PC-9 (cell line): ENCODE results near the gene LAMP1. TPM values are rescaled to one million over a fixed set of nuclear protein-coding genes. Genes with fewer than 3 reads are reported as not detected.

Source experiments
- BruUV-seq: library from RNA; stranded (reverse); fragments of 400-500 nt; replicated peaks from 2 replicates; lab custom pipeline; 2021; lab: Mats Ljungman, UMichigan
- CTCF ChIA-PET: fragments of 300-600 bp; sonication (Branson Sonifier 250); formaldehyde crosslinking; loops from one replicate; lab custom pipeline; 2022; ENCODE audit warnings: antibody characterized with exemption; lab: Charles Lee
- POLR2A ChIA-PET: fragments of 300-600 bp; sonication (Branson Sonifier 250); formaldehyde crosslinking; loops from one replicate; lab custom pipeline; 2022; ENCODE audit warnings: antibody characterized with exemption; ENCODE audit not compliant: unreplicated experiment; lab: Charles Lee
- DNase-seq, 2 experiments: peaks; one replicate each; pipeline versions ENCODE4 v3.0.0 to v3.0.0-alpha.2; 2015 to 2022; ENCODE audit warnings: mixed read lengths in 1 of 2
- H2AFZ ChIP-seq: fragments of 200-600 bp; sonication (generic); 2 replicates; pipeline ENCODE4 v1.8.1; 2017; ENCODE audit warnings: antibody characterized with exemption
- H3F3A ChIP-seq: fragments of 200-600 bp; sonication (generic); 2 replicates; pipeline ENCODE4 v1.8.1; 2017; ENCODE audit warnings: antibody characterized with exemption, mild to moderate bottlenecking, low read depth; ENCODE audit not compliant: insufficient read depth
- H3K27ac ChIP-seq: fragments of 200-600 bp; sonication (generic); 2 replicates; pipeline ENCODE4 v1.6.1; 2016; ENCODE audit warnings: mixed run types
- H3K27me3 ChIP-seq: fragments of 200-600 bp; sonication (generic); 2 replicates; pipeline ENCODE4 v1.6.1; 2016; ENCODE audit warnings: low read depth, mixed run types; ENCODE audit not compliant: insufficient read depth
- H3K36me3 ChIP-seq: fragments of 200-600 bp; sonication (generic); 2 replicates; pipeline ENCODE4 v1.6.1; 2016; ENCODE audit warnings: low read depth, mixed run types
- H3K4me1 ChIP-seq: fragments of 200-600 bp; sonication (generic); replicated peaks from 2 replicates; pipeline ENCODE4 v1.6.1; 2016; ENCODE audit warnings: mixed run types; ENCODE audit not compliant: insufficient read depth
- H3K4me2 ChIP-seq: fragments of 200-600 bp; sonication (generic); 2 replicates; pipeline ENCODE4 v1.6.1; 2017; ENCODE audit warnings: mixed run types
- H3K4me3 ChIP-seq: fragments of 200-600 bp; sonication (generic); 2 replicates; pipeline ENCODE4 v1.6.1; 2016; ENCODE audit warnings: mixed run types
- H3K79me2 ChIP-seq: fragments of 200-600 bp; sonication (generic); 2 replicates; pipeline ENCODE4 v1.6.1; 2017; ENCODE audit warnings: low read depth, mixed run types
- H3K9me2 ChIP-seq: fragments of 200-600 bp; sonication (generic); 2 replicates; pipeline ENCODE4 v1.8.1; 2017; ENCODE audit warnings: mild to moderate bottlenecking; ENCODE audit not compliant: insufficient read depth
- H3K9me3 ChIP-seq: fragments of 200-600 bp; sonication (generic); 2 replicates; pipeline ENCODE4 v1.8.1; 2016; ENCODE audit warnings: low read depth; ENCODE audit not compliant: insufficient read depth
- H4K20me1 ChIP-seq: fragments of 200-600 bp; sonication (generic); 2 replicates; pipeline ENCODE4 v1.8.1; 2017; ENCODE audit not compliant: insufficient read depth
- EZH2 ChIP-seq: fragments of 200-600 bp; sonication (generic); IDR thresholded peaks from 2 replicates; pipeline ENCODE4 v1.8.0; 2017; ENCODE audit warnings: antibody characterized with exemption, low read depth
- intact Hi-C: fragments of 100-400 bp; cut with micrococcal nuclease; formaldehyde crosslinking; loops from one replicate; pipeline ENCODE4 v1.10.0; 2022; ENCODE audit not compliant: unreplicated experiment
- total RNA-seq: library from RNA; stranded (reverse); gene quantifications from 2 replicates; pipeline ENCODE4 v1.2.3, GENCODE V29; 2021
- TF ChIP-seq, protein P1 (sequence below): fragments of 200-600 bp; sonication (generic); conservative IDR thresholded peaks from 2 replicates; pipeline ENCODE4 v1.6.1; 2017; ENCODE audit warnings: mixed run types, antibody characterized with exemption, mild to moderate bottlenecking, moderate library complexity

LAMP1 gene
- total RNA-seq, 1 experiment from 2014 or later = 186 TPM

DNA sequence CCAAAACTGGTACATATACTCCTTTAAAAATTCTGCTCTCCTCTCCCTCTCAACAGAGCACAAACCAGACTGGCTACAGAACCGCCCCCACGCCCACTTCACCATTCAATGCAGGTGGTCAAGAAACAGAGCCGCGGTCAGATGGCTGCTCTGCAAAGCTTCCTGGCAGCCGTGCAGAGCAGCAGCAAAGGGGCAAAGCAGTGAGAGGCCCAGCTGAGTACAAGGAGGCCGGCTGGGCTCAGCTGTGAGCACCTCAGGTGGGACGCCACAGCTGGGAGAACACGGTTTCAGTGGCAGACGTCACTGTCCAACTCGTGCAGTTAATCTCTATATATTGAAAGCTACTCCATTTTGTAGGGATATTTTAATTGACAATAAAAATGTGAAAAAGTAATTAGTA, 58.6 kb downstream of the LAMP1 start:
- Histone ChIP-seq H3K27ac (no peak overlapping the region), H4K20me1 (peaks cover 5% of the 10 kb centered on the region; the same call in 1 of the 2 replicates), H3K9me3 (no peaks in the 10 kb centered on the region), H2AFZ (no peak overlapping the region), H3K9me2 (no peaks in the 10 kb centered on the region), H3K4me3 (no peak overlapping the region), H3K4me2 (no peak overlapping the region), H3K4me1 (no peaks in the 10 kb centered on the region), H3K27me3 (no peaks in the 10 kb centered on the region), H3K36me3 (no peaks in the 10 kb centered on the region), H3K79me2 (no peaks in the 10 kb centered on the region), H3F3A (peaks cover 9% of the 10 kb centered on the region; the same call in 1 of the 2 replicates)
- no TSS peak for BruUV-seq
- TF ChIP-seq EZH2 = no peak
- TF ChIP-seq, protein P1, sequence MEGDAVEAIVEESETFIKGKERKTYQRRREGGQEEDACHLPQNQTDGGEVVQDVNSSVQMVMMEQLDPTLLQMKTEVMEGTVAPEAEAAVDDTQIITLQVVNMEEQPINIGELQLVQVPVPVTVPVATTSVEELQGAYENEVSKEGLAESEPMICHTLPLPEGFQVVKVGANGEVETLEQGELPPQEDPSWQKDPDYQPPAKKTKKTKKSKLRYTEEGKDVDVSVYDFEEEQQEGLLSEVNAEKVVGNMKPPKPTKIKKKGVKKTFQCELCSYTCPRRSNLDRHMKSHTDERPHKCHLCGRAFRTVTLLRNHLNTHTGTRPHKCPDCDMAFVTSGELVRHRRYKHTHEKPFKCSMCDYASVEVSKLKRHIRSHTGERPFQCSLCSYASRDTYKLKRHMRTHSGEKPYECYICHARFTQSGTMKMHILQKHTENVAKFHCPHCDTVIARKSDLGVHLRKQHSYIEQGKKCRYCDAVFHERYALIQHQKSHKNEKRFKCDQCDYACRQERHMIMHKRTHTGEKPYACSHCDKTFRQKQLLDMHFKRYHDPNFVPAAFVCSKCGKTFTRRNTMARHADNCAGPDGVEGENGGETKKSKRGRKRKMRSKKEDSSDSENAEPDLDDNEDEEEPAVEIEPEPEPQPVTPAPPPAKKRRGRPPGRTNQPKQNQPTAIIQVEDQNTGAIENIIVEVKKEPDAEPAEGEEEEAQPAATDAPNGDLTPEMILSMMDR = no peak
- intact Hi-C loops = no loop called here
- ChIA-PET POLR2A (no interaction called here), CTCF (no interaction called here)
- no peak for DNase-seq

DNA sequence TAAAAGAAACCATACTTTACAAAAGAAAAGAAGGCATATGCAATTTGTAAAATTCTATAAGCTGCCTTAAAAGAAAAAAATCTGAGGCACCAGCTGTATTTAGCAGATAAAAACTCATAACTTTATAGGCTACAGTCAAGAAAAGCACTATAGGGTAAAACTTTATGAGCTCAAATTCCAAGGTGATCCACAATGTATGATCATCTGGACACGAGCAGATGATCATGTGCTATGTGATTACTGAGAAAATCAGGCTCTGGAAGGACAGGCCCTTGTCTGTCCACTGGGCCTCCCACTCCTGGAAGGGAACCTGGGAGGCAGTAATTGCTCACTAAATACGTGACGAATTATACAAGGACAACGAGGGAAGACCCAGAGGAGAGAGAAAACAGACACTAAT, 59.6 kb downstream of the LAMP1 start:
- Histone ChIP-seq H3K4me3 (no peak overlapping the region), H3K9me3 (no peaks in the 10 kb centered on the region), H3K4me1 (no peaks in the 10 kb centered on the region), H3K9me2 (no peaks in the 10 kb centered on the region), H2AFZ (no peak overlapping the region), H3F3A (peaks cover 15% of the 10 kb centered on the region; the same call in 1 of the 2 replicates), H4K20me1 (peaks cover 3% of the 10 kb centered on the region; the same call in 1 of the 2 replicates), H3K27ac (no peak overlapping the region), H3K27me3 (no peaks in the 10 kb centered on the region), H3K4me2 (no peak overlapping the region), H3K36me3 (no peaks in the 10 kb centered on the region), H3K79me2 (no peaks in the 10 kb centered on the region)
- no peak for DNase-seq
- POLR2A ChIA-PET = no interaction called here
- CTCF ChIA-PET = no interaction called here
- TF ChIP-seq, protein P1 = no peak
- TF ChIP-seq EZH2 = no peak
- intact Hi-C loops = no loop called here
- BruUV-seq = no TSS peak

GRCh38 chr13:113357529-113357928, 60.5 kb downstream of the LAMP1 start:
- H3K79me2 ChIP-seq = no peaks in the 10 kb centered on the region
- H3K4me2 ChIP-seq = no peak overlapping the region
- H3K27ac ChIP-seq = no peak overlapping the region
- 0 out of 2 replicates have a peak, but pooled peaks cover 1% of the 10 kb centered on the region for H4K20me1 ChIP-seq
- H3K27me3 ChIP-seq = no peaks in the 10 kb centered on the region
- ChIA-PET CTCF (no interaction called here), POLR2A (no interaction called here)
- H3K4me3 ChIP-seq = no peak overlapping the region
- no peak for TF ChIP-seq EZH2
- TF ChIP-seq, protein P1 = no peak
- DNase-seq = no peak
- intact Hi-C loops = no loop called here
- H3K9me2 ChIP-seq = no peaks in the 10 kb centered on the region
- no peaks in the 10 kb centered on the region for H3K36me3 ChIP-seq
- no peak overlapping the region for H2AFZ ChIP-seq
- H3K9me3 ChIP-seq = no peaks in the 10 kb centered on the region
- peaks cover 16% of the 10 kb centered on the region; the same call in 1 of the 2 replicates for H3F3A ChIP-seq
- BruUV-seq = no TSS peak
- H3K4me1 ChIP-seq = no peaks in the 10 kb centered on the region; the same call in 1 of the 2 replicates
